Measurements from ENCODE around the gene EPB41L2.

The EPB41L2 gene

GRCh38 chr6:130970839-130971410 is 92.1 kb downstream of the EPB41L2 start:
- no peak for DNase-seq (ENCODE audit: low read depth)
- H3K4me3 ChIP-seq (ENCODE audit: low read length): no peak overlapping the region
- TF ChIP-seq CTCF (conservative IDR thresholded peaks at IDR 0.05; ENCODE audit: low read depth, low read length): no peak

- no peak overlapping the region for H3K4me3 ChIP-seq (ENCODE audit: low read length)
- TF ChIP-seq CTCF (conservative IDR thresholded peaks at IDR 0.05; ENCODE audit: low read depth, low read length): no peak
- no peak for DNase-seq (ENCODE audit: low read depth)
Observed at GRCh38 chr6:130969791-130970491, 93.1 kb downstream of the EPB41L2 start.

- no peak overlapping the region for H3K4me3 ChIP-seq (ENCODE audit: low read length)
- TF ChIP-seq CTCF (conservative IDR thresholded peaks at IDR 0.05; ENCODE audit: low read depth, low read length): no peak
- DNase-seq (ENCODE audit: low read depth): no peak
Observed at GRCh38 chr6:130969166-130969565, 93.9 kb downstream of the EPB41L2 start.

- H3K4me3 ChIP-seq (ENCODE audit: low read length): no peak overlapping the region
Observed at GRCh38 chr6:130968476-130968875, 94.6 kb downstream of the EPB41L2 start.

GRCh38 chr6:130967502-130968445 is 95.3 kb downstream of the EPB41L2 start:
- H3K4me3 ChIP-seq (ENCODE audit: low read length): no peak overlapping the region
- TF ChIP-seq CTCF (conservative IDR thresholded peaks at IDR 0.05; ENCODE audit: low read depth, low read length): no peak
- no peak for DNase-seq (ENCODE audit: low read depth)

More at GRCh38 chr6:130968476-130968875, 94.6 kb downstream of the EPB41L2 start:
- no peak for DNase-seq (ENCODE audit: low read depth)
- TF ChIP-seq CTCF (conservative IDR thresholded peaks at IDR 0.05; ENCODE audit: low read depth, low read length): no peak

GRCh38 chr6:130966344-130966980 is 96.6 kb downstream of the EPB41L2 start:
- DNase-seq (ENCODE audit: low read depth): no peak
- TF ChIP-seq CTCF (conservative IDR thresholded peaks at IDR 0.05; ENCODE audit: low read depth, low read length): no peak
- no peak overlapping the region for H3K4me3 ChIP-seq (ENCODE audit: low read length)

Data from retinal pigment epithelial cell (primary cell).